A549 (cell line): ENCODE data around the gene GALNT18.

Experiments
- CBX2 ChIP-seq: fragments of 200-600 bp; sonication (generic); IDR thresholded peaks from 2 replicates; pipeline ENCODE4 v1.6.1; 2016; ENCODE audit warnings: low read depth, mild to moderate bottlenecking, borderline replicate concordance
- FOSB ChIP-seq: fragments of 250-450 bp; sonication (Bioruptor Pico); IDR thresholded peaks from 2 replicates; pipeline ENCODE4 v1.5.0; 2020; ENCODE audit warnings: mild to moderate bottlenecking, moderate library complexity
- NR3C1 ChIP-seq: fragments of >200 bp; sonication (Bioruptor Twin); formaldehyde crosslinking; IDR thresholded peaks from 3 replicates; pipeline ENCODE4 v1.6.1; 2017
- POLR2A ChIP-seq: IDR thresholded peaks from 2 replicates; pipeline ENCODE4 v1.6.1; 2012; ENCODE audit warnings: mild to moderate bottlenecking, low read length
- RAD21 ChIP-seq, 2 experiments: fragments of >200 bp in 1 of 2; sonication (Bioruptor Twin) in 1 of 2; formaldehyde crosslinking in 1 of 2; IDR thresholded peaks in 1 of 2; conservative IDR thresholded peaks in 1 of 2; 2 replicates in 1 of 2; 3 replicates in 1 of 2; pipeline ENCODE4 v1.6.1; 2012 to 2018; ENCODE audit warnings: inconsistent platforms in 1 of 2
- ZC3H11A ChIP-seq: fragments of 450-650 bp; IDR thresholded peaks from 2 replicates; pipeline ENCODE4 v1.6.1; 2014; ENCODE audit warnings: antibody characterized with exemption, mild to moderate bottlenecking
- TF ChIP-seq, protein P1 (sequence below): fragments of >200 bp; sonication (Bioruptor Twin); formaldehyde crosslinking; IDR thresholded peaks from 3 replicates; pipeline ENCODE4 v1.5.1; 2016
- TF ChIP-seq, protein P2 (sequence below): IDR thresholded peaks from 2 replicates; pipeline ENCODE4 v1.6.1; 2012

DNA sequence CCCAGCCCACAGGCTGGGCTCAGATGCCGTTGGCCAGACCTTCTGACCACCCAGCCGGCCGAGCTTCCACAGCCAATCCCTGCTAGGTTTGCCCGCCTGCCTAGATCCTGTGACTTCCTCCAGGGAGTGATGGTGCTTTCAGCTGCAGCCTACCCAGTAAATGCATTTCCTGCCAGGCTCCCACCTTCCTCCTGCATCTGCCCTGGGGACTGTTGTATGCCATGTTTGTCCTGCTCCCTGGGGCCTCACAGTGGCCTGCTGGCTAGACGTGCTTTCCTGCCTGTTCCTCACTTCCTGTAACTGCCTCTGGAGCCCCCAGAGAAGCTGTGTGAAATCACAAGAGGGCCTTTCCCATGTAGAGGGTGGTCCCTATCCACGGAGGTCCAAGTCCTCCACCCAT lies 86.2 kb downstream of the GALNT18 start:
- TF ChIP-seq, protein P1, sequence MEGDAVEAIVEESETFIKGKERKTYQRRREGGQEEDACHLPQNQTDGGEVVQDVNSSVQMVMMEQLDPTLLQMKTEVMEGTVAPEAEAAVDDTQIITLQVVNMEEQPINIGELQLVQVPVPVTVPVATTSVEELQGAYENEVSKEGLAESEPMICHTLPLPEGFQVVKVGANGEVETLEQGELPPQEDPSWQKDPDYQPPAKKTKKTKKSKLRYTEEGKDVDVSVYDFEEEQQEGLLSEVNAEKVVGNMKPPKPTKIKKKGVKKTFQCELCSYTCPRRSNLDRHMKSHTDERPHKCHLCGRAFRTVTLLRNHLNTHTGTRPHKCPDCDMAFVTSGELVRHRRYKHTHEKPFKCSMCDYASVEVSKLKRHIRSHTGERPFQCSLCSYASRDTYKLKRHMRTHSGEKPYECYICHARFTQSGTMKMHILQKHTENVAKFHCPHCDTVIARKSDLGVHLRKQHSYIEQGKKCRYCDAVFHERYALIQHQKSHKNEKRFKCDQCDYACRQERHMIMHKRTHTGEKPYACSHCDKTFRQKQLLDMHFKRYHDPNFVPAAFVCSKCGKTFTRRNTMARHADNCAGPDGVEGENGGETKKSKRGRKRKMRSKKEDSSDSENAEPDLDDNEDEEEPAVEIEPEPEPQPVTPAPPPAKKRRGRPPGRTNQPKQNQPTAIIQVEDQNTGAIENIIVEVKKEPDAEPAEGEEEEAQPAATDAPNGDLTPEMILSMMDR = no peak
- TF ChIP-seq POLR2A (no peak), ZC3H11A (no peak), FOSB (CRISPR knock-in tag) (no peak), NR3C1 (no peak), CBX2 (no peak), RAD21 (conservative IDR thresholded peaks at IDR 0.05 in 1 of 2, IDR thresholded peaks at IDR 0.05 in 1 of 2) (no peak)
- TF ChIP-seq, protein P2, sequence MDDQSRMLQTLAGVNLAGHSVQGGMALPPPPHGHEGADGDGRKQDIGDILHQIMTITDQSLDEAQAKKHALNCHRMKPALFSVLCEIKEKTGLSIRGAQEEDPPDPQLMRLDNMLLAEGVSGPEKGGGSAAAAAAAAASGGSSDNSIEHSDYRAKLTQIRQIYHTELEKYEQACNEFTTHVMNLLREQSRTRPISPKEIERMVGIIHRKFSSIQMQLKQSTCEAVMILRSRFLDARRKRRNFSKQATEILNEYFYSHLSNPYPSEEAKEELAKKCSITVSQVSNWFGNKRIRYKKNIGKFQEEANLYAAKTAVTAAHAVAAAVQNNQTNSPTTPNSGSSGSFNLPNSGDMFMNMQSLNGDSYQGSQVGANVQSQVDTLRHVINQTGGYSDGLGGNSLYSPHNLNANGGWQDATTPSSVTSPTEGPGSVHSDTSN = no peak
